Omental fat pad (tissue), 4 donors: ENCODE measurements around the gene PPM1A. TPM values are rescaled to one million over a fixed set of nuclear protein-coding genes. Genes with fewer than 3 reads are reported as not detected.

Experiments used
- ATAC-seq: fragments of 150-250 bp; one replicate; pipeline ENCODE4 v1.9.1; 2016; ENCODE audit warnings: mild to moderate bottlenecking, moderate library complexity; ENCODE audit not compliant: low FRiP score
- DNase-seq: peaks from one replicate; pipeline ENCODE4 v3.0.0-alpha.2; 2019; ENCODE audit warnings: low spot score
- CTCF ChIP-seq, 3 donors: fragments of 450-650 bp; IDR thresholded peaks; one replicate each; pipeline ENCODE4 v1.5.1; 2016 to 2017; ENCODE audit warnings: antibody characterized with exemption in 3 of 3, mild to moderate bottlenecking in 3 of 3, moderate library complexity in 2 of 3
- total RNA-seq, 4 donors: library from RNA; depleted of rRNA; stranded (reverse); fragments of >200 nt; gene quantifications; one replicate each; pipeline ENCODE4 v1.1.0, GENCODE V29; 2016

The PPM1A gene
- total RNA-seq, 4 donors from 2014 or later, result 37.2 to 53.8 (median 38.9) TPM

GRCh38 chr14:60249321-60250256 is 568 bp downstream of the PPM1A start:
- ATAC-seq (peak; percentile 50), DNase-seq (no peak)
- TF ChIP-seq CTCF (IDR thresholded peaks at IDR 0.05), result no peak

GRCh38 chr14:60250257-60251035 is 1.4 kb downstream of the PPM1A start:
- ATAC-seq, result no peak
- no peak for TF ChIP-seq CTCF (IDR thresholded peaks at IDR 0.05)
- no peak for DNase-seq

- no peak for TF ChIP-seq CTCF (IDR thresholded peaks at IDR 0.05)
- DNase-seq, result no peak
- ATAC-seq, result no peak
These were observed 2.9 kb downstream of the PPM1A start for GRCh38 chr14:60251877-60252276.

GRCh38 chr14:60252630-60253029 is 3.6 kb downstream of the PPM1A start:
- DNase-seq (no peak), ATAC-seq (no peak)
- TF ChIP-seq CTCF (IDR thresholded peaks at IDR 0.05), result no peak

- TF ChIP-seq CTCF (IDR thresholded peaks at IDR 0.05), result no peak
- no peak for ATAC-seq
- DNase-seq, result no peak
These were observed 4.6 kb downstream of the PPM1A start for GRCh38 chr14:60253649-60254048.

- DNase-seq (no peak), ATAC-seq (no peak)
- no peak for TF ChIP-seq CTCF (IDR thresholded peaks at IDR 0.05)
These were observed 5.2 kb downstream of the PPM1A start for GRCh38 chr14:60254176-60254575.
